ENCODE measurements around the gene NUP153. TPM values are rescaled to one million over a fixed set of nuclear protein-coding genes. Genes with fewer than 3 reads are reported as not detected.

Gene NUP153
- total and polyA plus RNA-seq, 2 donors (not counting 1 experiment from before 2014, with no cell fraction given): 17.9 to 70.5 TPM

DNA sequence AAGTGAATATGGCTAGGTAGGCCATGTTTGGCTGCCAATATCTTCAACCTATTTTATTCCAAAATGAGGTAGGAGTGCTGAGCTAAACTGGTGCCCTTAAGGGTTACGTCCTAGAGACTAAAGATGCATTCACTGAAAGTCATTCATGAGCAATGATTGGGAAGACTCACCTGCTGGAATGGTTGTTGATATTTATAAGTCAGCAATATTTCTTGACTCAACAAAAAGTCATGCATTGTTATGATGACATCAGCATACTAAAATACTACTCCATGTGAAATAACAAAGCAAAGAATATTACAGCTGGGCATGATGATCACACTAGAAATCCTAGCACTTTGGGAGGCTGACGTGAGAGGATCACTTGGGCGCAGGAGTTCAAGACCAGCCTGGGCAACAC, 17.6 kb upstream of the NUP153 start:
- H3K27me3 ChIP-seq (replicated peaks in 1 of 4; ENCODE audit: control extremely low read depth in 1 of 4, control insufficient read depth in 3 of 4, insufficient read depth in 4 of 4, low read length in 3 of 4): no peaks in the 10 kb centered on the region
- DNase-seq (no peak), ATAC-seq (ENCODE audit: low read depth) (no peak)
- Mint-ChIP-seq H3K4me3 (no peak overlapping the region), H3K9me3 (ENCODE audit: insufficient read depth) (peaks cover 2% of the 10 kb centered on the region), H3K4me1 (no peaks in the 10 kb centered on the region), H3K27me3 (peaks cover 14% of the 10 kb centered on the region), H3K27ac (no peak overlapping the region)
- POLR2A ChIA-PET: no interaction called here
- TF ChIP-seq EZH2 (IDR thresholded peaks at IDR 0.05; ENCODE audit: borderline replicate concordance, insufficient read depth, low read depth, low read length, poor library complexity, severe bottlenecking) (no peak), CTCF (IDR thresholded peaks at IDR 0.05) (no peak)
- no peak overlapping the region for H3K4me3 ChIP-seq (ENCODE audit: control extremely low read depth in 1 of 5, extremely low read depth in 1 of 5, insufficient read depth in 1 of 5, low read depth in 2 of 5, low read length in 4 of 5)
- no peak overlapping the region for H3K4me2 ChIP-seq (replicated peaks; ENCODE audit: low read depth, low read length, poor library complexity, severe bottlenecking)
- peaks cover 0 to 3% (median 0%) of the 10 kb centered on the region in 3 donors for H3K9me3 ChIP-seq (ENCODE audit: control extremely low read depth in 1 of 3, control insufficient read depth in 2 of 3, insufficient read depth in 1 of 3, low read length in 2 of 3)
- intact Hi-C loops (cut with micrococcal nuclease): no loop called here
- WGBS (ENCODE audit: insufficient coverage): no CpG with 5 or more reads among the region's 3 CpGs
- no peaks in the 10 kb centered on the region for H3K4me1 ChIP-seq (ENCODE audit: control insufficient read depth in 2 of 2, insufficient read depth in 2 of 2, low read length in 2 of 2)
- no peak overlapping the region for H2AFZ ChIP-seq (ENCODE audit: insufficient read depth, low read depth, low read length, poor library complexity, severe bottlenecking)
- H3K36me3 ChIP-seq (replicated peaks in 1 of 2; ENCODE audit: control extremely low read depth in 1 of 2, control insufficient read depth in 1 of 2, extremely low read depth in 1 of 2, insufficient read depth in 2 of 2, low read length in 1 of 2): no peaks in the 10 kb centered on the region
- no peak overlapping the region for H3K27ac ChIP-seq (ENCODE audit: low read length in 2 of 2)
- H3K9ac ChIP-seq (ENCODE audit: low read length): no peak overlapping the region
- H3K79me2 ChIP-seq (ENCODE audit: control insufficient read depth, insufficient read depth, low read length): no peaks in the 10 kb centered on the region
- no peaks in the 10 kb centered on the region for H4K20me1 ChIP-seq (ENCODE audit: control insufficient read depth, insufficient read depth, low read length, poor library complexity, severe bottlenecking)
- CTCF ChIA-PET: no interaction called here

- H3K4me2 ChIP-seq (replicated peaks; ENCODE audit: low read depth, low read length, poor library complexity, severe bottlenecking): no peak overlapping the region
- H2AFZ ChIP-seq (ENCODE audit: insufficient read depth, low read depth, low read length, poor library complexity, severe bottlenecking): no peak overlapping the region
- H3K27ac Mint-ChIP-seq: no peak overlapping the region
Measured at GRCh38 chr6:17721671-17722070, 14.9 kb upstream of the NUP153 start.

More at GRCh38 chr6:17721671-17722070, 14.9 kb upstream of the NUP153 start:
- Mint-ChIP-seq H3K27me3 (peaks cover 14% of the 10 kb centered on the region), H3K4me3 (no peak overlapping the region), H3K9me3 (ENCODE audit: insufficient read depth) (no peaks in the 10 kb centered on the region), H3K4me1 (no peaks in the 10 kb centered on the region)
- Histone ChIP-seq H3K27ac (ENCODE audit: low read length in 2 of 2) (no peak overlapping the region), H3K9ac (ENCODE audit: low read length) (no peak overlapping the region), H3K4me3 (ENCODE audit: control extremely low read depth in 1 of 5, extremely low read depth in 1 of 5, insufficient read depth in 1 of 5, low read depth in 2 of 5, low read length in 4 of 5) (no peak overlapping the region), H3K36me3 (replicated peaks in 1 of 2; ENCODE audit: control extremely low read depth in 1 of 2, control insufficient read depth in 1 of 2, extremely low read depth in 1 of 2, insufficient read depth in 2 of 2, low read length in 1 of 2) (no peaks in the 10 kb centered on the region), H3K9me3 (ENCODE audit: control extremely low read depth in 1 of 3, control insufficient read depth in 2 of 3, insufficient read depth in 1 of 3, low read length in 2 of 3) (no peaks in the 10 kb centered on the region), H4K20me1 (ENCODE audit: control insufficient read depth, insufficient read depth, low read length, poor library complexity, severe bottlenecking) (no peaks in the 10 kb centered on the region), H3K27me3 (replicated peaks in 1 of 4; ENCODE audit: control extremely low read depth in 1 of 4, control insufficient read depth in 3 of 4, insufficient read depth in 4 of 4, low read length in 3 of 4) (no peaks in the 10 kb centered on the region), H3K4me1 (ENCODE audit: control insufficient read depth in 2 of 2, insufficient read depth in 2 of 2, low read length in 2 of 2) (no peaks in the 10 kb centered on the region), H3K79me2 (ENCODE audit: control insufficient read depth, insufficient read depth, low read length) (no peaks in the 10 kb centered on the region)
- TF ChIP-seq EZH2 (IDR thresholded peaks at IDR 0.05; ENCODE audit: borderline replicate concordance, insufficient read depth, low read depth, low read length, poor library complexity, severe bottlenecking) (no peak), CTCF (IDR thresholded peaks at IDR 0.05) (no peak)
- ChIA-PET POLR2A (no interaction called here), CTCF (no interaction called here)
- DNase-seq (no peak), ATAC-seq (ENCODE audit: low read depth) (no peak)
- intact Hi-C loops (cut with micrococcal nuclease): no loop called here
- WGBS (ENCODE audit: insufficient coverage): 92% methylated on average over 3 of the region's 3 CpGs
